A673 (cell line): ENCODE results near the gene PPTC7.

Experiments
- EZH2 ChIP-seq: fragments of 200-600 bp; sonication (generic); IDR thresholded peaks from 2 replicates; pipeline ENCODE4 v1.6.1; 2017; ENCODE audit warnings: borderline replicate concordance, low read depth, mild to moderate bottlenecking, mixed read lengths, antibody characterized with exemption, low read length; ENCODE audit not compliant: poor library complexity, severe bottlenecking
- TF ChIP-seq, protein P1 (sequence below): fragments of 300-800, 200-600 bp; sonication (generic); conservative IDR thresholded peaks from 2 replicates; pipeline ENCODE4 v1.5.1; 2017; ENCODE audit warnings: low read depth, mild to moderate bottlenecking, antibody characterized with exemption, low read length, moderate library complexity, mixed read lengths

- TF ChIP-seq, protein P1, sequence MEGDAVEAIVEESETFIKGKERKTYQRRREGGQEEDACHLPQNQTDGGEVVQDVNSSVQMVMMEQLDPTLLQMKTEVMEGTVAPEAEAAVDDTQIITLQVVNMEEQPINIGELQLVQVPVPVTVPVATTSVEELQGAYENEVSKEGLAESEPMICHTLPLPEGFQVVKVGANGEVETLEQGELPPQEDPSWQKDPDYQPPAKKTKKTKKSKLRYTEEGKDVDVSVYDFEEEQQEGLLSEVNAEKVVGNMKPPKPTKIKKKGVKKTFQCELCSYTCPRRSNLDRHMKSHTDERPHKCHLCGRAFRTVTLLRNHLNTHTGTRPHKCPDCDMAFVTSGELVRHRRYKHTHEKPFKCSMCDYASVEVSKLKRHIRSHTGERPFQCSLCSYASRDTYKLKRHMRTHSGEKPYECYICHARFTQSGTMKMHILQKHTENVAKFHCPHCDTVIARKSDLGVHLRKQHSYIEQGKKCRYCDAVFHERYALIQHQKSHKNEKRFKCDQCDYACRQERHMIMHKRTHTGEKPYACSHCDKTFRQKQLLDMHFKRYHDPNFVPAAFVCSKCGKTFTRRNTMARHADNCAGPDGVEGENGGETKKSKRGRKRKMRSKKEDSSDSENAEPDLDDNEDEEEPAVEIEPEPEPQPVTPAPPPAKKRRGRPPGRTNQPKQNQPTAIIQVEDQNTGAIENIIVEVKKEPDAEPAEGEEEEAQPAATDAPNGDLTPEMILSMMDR: no peak
- TF ChIP-seq EZH2: no peak
These were observed 30.9 kb upstream of the PPTC7 start, which contains the start of gene TCTN1 for GRCh38 chr12:110613771-110614684.
